Activated T-cell treated with anti-CD3 and anti-CD28 coated beads, Interleukin-2, amount 50 U/mL, for 24 hours (primary cell): Measurements from ENCODE around the gene LARP1.

Experiments
- DNase-seq: peaks from one replicate; pipeline ENCODE4 v3.0.0-alpha.2; 2020
- H3K27ac Mint-ChIP-seq: 2 replicates; pipeline ENCODE4 v1.8.0; 2020; ENCODE audit warnings: mild to moderate bottlenecking, mixed read lengths
- H3K27me3 Mint-ChIP-seq: 2 replicates; pipeline ENCODE4 v1.8.0; 2020; ENCODE audit warnings: mixed read lengths
- H3K36me3 Mint-ChIP-seq: 2 replicates; pipeline ENCODE4 v1.8.0; 2020; ENCODE audit warnings: low read depth, mixed read lengths
- H3K4me1 Mint-ChIP-seq: 2 replicates; pipeline ENCODE4 v1.8.0; 2020; ENCODE audit warnings: low read depth, mixed read lengths
- H3K4me3 Mint-ChIP-seq: 2 replicates; pipeline ENCODE4 v1.8.0; 2020; ENCODE audit warnings: mild to moderate bottlenecking, moderate library complexity, mixed read lengths
- H3K9me3 Mint-ChIP-seq: 2 replicates; pipeline ENCODE4 v1.8.0; 2020; ENCODE audit warnings: mixed read lengths

Gene LARP1

DNA sequence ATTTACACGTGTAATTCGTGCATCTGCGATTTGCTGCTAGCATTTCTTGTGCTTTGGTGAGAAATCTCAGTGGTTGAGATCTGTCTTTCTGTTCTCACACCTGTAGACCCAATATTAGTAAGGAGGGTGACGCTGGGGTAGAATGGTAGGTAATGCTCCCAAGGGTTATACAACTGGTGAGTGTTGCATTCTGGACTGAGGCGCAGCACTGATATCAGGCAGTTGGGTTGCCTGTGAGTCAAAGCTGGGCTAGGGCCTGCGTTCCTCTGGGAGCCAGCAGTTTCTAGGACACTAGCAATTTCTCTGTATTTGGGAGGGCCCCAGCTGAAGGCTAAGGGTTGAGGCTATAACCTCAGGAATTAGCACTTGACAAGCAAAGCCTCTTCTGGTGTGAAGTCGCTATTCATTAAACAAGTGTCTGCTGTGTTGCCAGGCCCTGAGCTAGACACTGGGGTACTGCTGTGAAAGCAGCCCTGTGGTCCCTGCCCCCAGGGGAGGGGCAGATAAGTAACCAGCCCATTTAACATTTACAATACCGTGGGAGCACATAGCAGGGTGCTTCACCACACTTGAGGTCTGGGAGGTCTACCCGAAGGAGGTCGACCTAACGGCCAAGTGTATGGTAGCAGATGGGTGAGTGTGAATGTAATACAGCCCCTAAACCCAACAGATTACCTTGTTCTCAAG is 28.7 kb downstream of the LARP1 start:
- no peaks in the 10 kb centered on the region for H3K27me3 Mint-ChIP-seq
- peaks cover 93% of the 10 kb centered on the region for H3K4me1 Mint-ChIP-seq
- no peak overlapping the region for H3K4me3 Mint-ChIP-seq
- no peak for DNase-seq
- H3K9me3 Mint-ChIP-seq = no peaks in the 10 kb centered on the region
- peak overlapping the region; percentile 83 for H3K27ac Mint-ChIP-seq
- H3K36me3 Mint-ChIP-seq = peaks cover 80% of the 10 kb centered on the region

DNA sequence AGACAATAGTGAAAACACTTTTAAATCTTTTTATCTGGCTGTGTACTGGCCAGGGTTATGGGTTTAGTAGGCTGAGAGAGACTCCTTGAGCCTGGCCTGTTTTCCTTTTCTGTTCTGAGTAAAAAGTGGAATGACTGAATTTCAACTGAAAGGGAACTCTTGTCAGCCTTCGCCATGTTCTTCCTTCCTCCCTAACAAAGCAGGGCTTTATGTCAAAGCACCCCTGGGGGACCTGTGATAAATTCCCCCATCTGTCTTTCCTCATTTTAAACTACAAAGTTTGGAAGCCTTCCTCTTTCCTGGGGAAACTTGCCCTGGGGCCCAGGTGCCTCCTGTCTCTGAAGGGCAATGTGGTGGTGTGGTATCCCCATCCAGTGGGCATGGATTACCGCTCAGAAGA is 29.7 kb downstream of the LARP1 start:
- Mint-ChIP-seq H3K27ac (peak overlapping the region; percentile 83), H3K36me3 (peaks cover 78% of the 10 kb centered on the region), H3K27me3 (no peaks in the 10 kb centered on the region), H3K4me1 (peaks cover 83% of the 10 kb centered on the region), H3K9me3 (no peaks in the 10 kb centered on the region), H3K4me3 (no peak overlapping the region)
- DNase-seq = no peak

DNA sequence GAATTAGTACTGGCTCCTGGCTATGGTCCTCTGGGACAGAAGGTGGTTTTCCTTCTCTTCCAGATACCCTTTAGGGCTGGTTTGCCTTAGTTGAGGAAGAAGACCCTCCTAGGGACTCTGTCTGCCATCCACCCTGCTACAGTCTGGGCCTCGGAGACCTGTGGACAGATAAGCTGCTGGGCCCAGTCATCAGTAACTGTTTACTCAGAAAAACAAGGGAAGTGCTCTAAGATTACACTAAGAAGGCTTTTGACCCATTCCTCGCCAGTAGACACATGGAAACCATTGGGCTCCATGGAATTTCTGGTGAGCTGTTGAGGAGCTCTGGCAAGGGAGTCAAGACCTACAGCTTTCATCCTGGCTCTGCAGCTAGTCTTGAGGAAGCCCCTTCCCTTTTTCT is 31.2 kb downstream of the LARP1 start:
- Mint-ChIP-seq H3K36me3 (peaks cover 81% of the 10 kb centered on the region), H3K4me3 (no peak overlapping the region), H3K9me3 (no peaks in the 10 kb centered on the region), H3K27me3 (no peaks in the 10 kb centered on the region), H3K27ac (peak overlapping the region; percentile 91), H3K4me1 (peaks cover 72% of the 10 kb centered on the region)
- DNase-seq = no peak

DNA sequence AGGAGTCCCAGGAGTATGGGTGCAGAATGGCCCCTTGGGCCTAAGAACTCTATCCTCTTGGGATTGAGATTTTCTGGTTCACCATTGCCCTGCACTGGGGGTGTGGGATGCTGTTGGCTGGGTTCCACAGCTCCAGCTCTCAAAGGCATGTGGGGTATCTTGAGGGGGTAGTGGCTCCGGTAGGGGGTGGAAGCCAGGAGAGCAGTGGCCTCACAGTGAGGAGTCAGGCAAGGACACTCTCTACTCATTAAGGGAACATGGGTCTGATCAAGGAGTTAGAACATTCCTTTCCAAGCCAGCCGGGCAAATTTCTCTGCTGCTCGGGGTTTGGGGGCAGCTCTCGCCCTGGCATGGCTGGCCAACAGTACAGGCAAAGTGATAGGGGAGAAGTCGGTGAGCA is 33.0 kb downstream of the LARP1 start:
- H3K4me1 Mint-ChIP-seq = peaks cover 54% of the 10 kb centered on the region
- no peak for DNase-seq
- no peak overlapping the region for H3K4me3 Mint-ChIP-seq
- H3K27ac Mint-ChIP-seq = peak overlapping the region; percentile 91
- H3K36me3 Mint-ChIP-seq = peaks cover 87% of the 10 kb centered on the region
- no peaks in the 10 kb centered on the region for H3K27me3 Mint-ChIP-seq
- no peaks in the 10 kb centered on the region for H3K9me3 Mint-ChIP-seq

DNA sequence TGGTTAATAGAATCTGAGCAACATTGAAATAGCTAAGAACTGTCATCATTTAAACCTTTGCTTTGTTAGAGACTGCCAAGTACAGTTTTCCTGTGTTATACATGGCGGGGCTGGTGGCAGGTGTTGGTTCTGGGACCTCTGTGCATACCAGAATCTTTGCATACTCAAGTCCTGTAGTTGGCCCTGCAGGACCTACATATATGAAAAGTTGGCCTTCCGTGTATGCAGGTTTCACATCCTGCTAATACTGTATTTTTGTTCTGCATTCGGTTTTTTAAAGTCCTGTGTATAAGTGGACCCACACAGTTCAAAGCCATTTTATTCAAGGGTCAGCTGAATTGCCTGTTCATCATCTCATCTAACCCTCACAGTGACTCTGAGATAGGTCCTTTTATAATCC is 36.4 kb downstream of the LARP1 start:
- Mint-ChIP-seq H3K36me3 (peaks cover 92% of the 10 kb centered on the region), H3K4me3 (no peak overlapping the region), H3K27ac (no peak overlapping the region), H3K27me3 (no peaks in the 10 kb centered on the region), H3K4me1 (peaks cover 22% of the 10 kb centered on the region), H3K9me3 (no peaks in the 10 kb centered on the region)
- no peak for DNase-seq

DNA sequence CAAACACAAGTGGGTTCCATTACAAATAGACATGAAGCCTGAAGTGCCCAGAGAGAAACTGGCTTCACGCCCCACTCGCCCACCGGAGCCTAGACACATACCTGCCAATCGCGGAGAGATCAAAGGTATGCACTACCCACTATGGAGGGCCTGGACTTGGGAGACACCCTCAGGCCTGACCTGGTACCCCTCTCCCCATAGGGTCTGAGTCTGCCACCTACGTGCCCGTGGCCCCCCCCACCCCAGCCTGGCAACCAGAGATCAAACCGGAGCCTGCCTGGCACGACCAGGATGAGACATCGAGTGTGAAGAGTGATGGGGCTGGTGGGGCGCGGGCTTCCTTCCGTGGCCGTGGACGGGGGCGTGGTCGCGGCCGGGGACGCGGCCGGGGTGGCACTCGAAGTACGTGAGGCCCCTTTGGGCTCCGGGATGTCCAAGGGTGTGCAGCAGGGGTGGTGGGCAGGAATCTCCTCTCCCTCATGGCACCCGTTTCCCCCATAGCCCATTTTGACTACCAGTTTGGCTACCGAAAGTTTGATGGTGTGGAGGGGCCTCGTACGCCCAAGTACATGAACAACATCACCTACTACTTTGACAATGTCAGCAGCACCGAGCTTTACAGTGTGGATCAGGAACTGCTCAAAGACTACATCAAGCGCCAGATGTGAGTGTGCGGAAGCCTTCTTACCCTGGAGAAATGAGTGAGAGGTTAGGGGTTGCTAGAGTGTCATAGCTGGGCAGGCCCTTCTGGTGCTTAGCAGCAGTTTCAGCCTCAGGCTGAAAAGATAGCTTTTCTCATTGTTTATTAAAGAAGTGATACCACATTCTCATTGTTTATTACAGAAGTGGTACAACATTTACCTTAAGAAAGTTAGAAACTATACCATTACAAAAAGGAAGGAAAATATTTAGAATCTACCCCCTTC is 38.7 kb downstream of the LARP1 start:
- no peak for DNase-seq
- Mint-ChIP-seq H3K9me3 (no peaks in the 10 kb centered on the region), H3K27me3 (no peaks in the 10 kb centered on the region), H3K4me1 (peaks cover 3% of the 10 kb centered on the region), H3K4me3 (no peak overlapping the region), H3K36me3 (peaks cover 91% of the 10 kb centered on the region), H3K27ac (peak overlapping the region; percentile 55)

DNA sequence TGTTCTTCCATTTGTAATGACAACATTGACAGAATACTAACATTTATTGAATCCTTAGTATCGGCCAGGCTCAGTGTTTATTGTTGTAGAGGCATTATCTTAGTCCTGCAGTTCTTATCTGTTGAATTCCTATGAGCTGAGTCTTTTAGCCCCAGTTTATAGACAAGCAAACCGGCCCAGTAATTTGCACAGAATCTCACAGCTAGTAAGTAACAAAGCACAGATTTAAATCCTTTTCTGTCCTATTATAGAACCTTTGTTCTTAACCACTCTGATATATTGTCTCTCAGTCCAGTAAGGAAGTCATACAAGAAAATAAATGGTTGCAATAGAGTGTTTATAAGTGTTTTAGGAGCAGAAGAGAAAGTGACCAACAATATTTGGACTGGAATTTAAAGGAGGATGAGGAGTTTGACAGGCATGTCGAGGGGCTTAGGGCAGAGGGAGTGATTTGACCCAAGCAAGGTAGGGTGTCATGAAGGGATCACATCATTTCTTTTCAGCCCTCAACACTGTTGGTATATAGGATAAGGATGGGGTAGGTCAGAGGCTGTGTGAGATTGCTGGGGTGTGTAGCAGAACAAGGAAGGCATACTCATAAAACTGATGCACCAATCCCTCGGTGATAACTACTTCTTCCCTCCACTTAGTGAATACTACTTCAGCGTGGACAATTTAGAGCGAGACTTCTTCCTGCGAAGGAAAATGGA is 39.5 kb downstream of the LARP1 start:
- Mint-ChIP-seq H3K36me3 (peaks cover 94% of the 10 kb centered on the region), H3K27ac (peak overlapping the region; percentile 37), H3K27me3 (no peaks in the 10 kb centered on the region), H3K4me1 (peaks cover 9% of the 10 kb centered on the region), H3K9me3 (no peaks in the 10 kb centered on the region), H3K4me3 (no peak overlapping the region)
- no peak for DNase-seq

DNA sequence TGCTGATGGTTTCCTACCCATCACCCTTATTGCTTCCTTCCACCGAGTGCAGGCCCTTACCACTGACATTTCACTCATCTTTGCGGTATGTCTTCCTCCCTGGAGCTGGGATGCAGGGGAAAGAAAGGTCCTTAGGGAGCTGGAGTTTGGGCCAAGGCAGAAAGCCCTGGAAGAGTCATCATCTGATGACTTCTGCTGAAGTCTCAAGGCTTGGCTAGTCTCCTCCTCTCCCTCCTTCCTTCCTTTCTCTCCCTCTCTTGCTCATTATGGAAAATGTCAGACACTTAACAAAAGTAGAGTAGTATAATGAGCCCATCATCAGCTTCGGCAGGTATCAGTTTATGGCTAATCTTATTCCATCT is 40.0 kb downstream of the LARP1 start:
- Mint-ChIP-seq H3K9me3 (no peaks in the 10 kb centered on the region), H3K36me3 (peaks cover 94% of the 10 kb centered on the region), H3K27me3 (no peaks in the 10 kb centered on the region), H3K27ac (peak overlapping the region; percentile 37), H3K4me1 (peaks cover 12% of the 10 kb centered on the region), H3K4me3 (no peak overlapping the region)
- no peak for DNase-seq

DNA sequence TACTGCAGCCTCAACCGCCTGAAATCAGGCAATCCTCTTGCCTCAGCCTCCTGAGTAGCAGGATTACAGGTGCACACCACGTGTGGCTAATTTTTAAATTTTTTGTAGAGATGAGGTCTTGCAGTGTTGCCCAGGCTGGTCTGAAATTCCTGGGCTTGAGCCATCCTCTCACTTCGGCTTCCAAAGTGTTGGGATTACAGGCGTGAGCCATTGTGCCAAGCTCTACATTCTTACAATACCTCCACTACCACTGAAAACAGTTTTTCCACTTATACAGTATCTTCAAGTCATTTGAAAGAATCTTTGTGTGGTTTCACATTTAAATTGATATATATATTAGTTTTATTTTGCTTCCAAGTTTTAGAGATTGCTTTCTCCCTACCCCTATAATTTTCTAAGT is 42.6 kb downstream of the LARP1 start:
- H3K9me3 Mint-ChIP-seq = no peaks in the 10 kb centered on the region
- no peak overlapping the region for H3K4me3 Mint-ChIP-seq
- DNase-seq = no peak
- H3K27me3 Mint-ChIP-seq = no peaks in the 10 kb centered on the region
- peaks cover 14% of the 10 kb centered on the region for H3K4me1 Mint-ChIP-seq
- H3K36me3 Mint-ChIP-seq = peaks cover 93% of the 10 kb centered on the region
- H3K27ac Mint-ChIP-seq = peak overlapping the region; percentile 6

DNA sequence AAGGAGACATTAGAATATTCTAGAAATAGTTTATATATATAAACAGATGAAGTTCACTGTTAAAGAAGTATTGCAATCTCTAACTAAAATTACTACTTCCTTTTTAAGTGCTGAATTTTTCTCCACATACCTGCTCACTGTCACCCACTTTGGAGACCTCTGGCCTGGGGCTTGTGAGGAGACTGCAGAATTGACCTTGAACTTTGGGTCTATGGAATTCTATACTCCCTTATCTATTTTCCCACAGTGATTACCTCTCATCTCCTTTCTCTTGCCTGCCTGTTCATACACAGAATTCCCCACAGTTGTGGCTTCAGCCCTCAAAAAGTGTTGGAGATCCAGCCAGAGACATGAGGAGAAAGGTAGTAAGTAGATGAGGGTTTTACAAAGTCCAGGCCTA is 45.4 kb downstream of the LARP1 start:
- Mint-ChIP-seq H3K36me3 (peaks cover 93% of the 10 kb centered on the region), H3K27ac (peak overlapping the region; percentile 87), H3K4me1 (peaks cover 14% of the 10 kb centered on the region), H3K9me3 (no peaks in the 10 kb centered on the region), H3K27me3 (no peaks in the 10 kb centered on the region), H3K4me3 (no peak overlapping the region)
- no peak for DNase-seq

DNA sequence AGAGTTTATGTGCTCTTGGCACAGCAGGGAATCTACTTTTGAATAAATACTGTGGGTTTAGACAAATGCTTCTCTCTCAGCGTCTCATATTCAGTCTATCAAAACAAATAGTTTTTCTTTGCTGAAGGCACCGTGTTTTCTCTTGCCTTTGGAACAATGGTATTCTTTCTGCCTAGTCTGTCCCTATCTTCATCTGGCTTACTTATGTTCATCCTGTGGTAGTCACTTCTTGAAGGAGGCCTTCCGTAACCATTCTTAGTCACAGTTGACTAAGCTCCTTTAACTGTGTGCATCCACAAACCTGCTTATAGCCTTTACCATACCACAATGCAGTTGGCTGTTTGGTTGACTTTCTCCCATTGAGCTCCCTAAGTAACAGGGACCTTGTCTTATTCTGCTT is 45.9 kb downstream of the LARP1 start:
- Mint-ChIP-seq H3K4me3 (no peak overlapping the region), H3K27ac (peak overlapping the region; percentile 82), H3K36me3 (peaks cover 98% of the 10 kb centered on the region), H3K27me3 (no peaks in the 10 kb centered on the region), H3K4me1 (peaks cover 14% of the 10 kb centered on the region), H3K9me3 (no peaks in the 10 kb centered on the region)
- DNase-seq = no peak

DNA sequence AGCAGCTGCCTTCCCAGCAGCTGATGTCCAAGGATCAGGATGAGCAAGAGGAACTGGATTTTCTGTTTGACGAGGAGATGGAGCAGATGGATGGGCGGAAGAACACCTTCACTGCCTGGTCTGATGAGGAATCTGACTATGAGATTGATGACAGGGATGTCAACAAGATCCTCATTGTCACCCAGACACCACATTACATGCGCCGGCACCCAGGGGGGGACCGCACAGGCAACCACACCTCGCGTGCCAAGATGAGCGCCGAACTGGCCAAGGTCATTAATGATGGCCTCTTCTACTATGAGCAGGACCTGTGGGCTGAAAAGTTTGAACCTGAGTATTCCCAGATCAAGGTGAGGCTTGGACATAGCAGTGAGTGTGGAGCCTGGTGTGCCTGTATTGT is 46.9 kb downstream of the LARP1 start:
- DNase-seq = no peak
- Mint-ChIP-seq H3K4me3 (no peak overlapping the region), H3K4me1 (peaks cover 14% of the 10 kb centered on the region), H3K36me3 (peaks cover 98% of the 10 kb centered on the region), H3K9me3 (no peaks in the 10 kb centered on the region), H3K27ac (peak overlapping the region; percentile 82), H3K27me3 (no peaks in the 10 kb centered on the region)

DNA sequence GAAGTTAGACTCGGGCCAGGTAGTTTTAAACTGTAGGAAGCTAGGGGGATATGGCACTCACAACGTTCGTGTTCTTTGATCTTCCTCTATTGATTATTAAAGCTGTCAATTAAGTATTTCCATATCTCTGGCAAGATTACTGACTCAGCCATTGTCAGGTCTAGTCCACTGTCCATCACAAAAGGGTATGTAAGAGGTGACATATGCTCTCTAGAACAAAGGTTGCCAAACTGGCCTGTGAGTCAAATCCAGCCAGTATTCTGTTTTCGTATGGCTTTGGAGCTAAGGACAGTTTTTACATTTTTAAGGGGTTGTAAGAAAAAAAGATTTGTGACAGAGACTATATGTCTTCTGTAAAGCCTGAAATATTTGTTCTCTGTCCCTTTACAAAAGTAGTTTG is 51.0 kb downstream of the LARP1 start:
- no peaks in the 10 kb centered on the region for H3K9me3 Mint-ChIP-seq
- no peak overlapping the region for H3K27ac Mint-ChIP-seq
- H3K36me3 Mint-ChIP-seq = peaks cover 95% of the 10 kb centered on the region

DNA sequence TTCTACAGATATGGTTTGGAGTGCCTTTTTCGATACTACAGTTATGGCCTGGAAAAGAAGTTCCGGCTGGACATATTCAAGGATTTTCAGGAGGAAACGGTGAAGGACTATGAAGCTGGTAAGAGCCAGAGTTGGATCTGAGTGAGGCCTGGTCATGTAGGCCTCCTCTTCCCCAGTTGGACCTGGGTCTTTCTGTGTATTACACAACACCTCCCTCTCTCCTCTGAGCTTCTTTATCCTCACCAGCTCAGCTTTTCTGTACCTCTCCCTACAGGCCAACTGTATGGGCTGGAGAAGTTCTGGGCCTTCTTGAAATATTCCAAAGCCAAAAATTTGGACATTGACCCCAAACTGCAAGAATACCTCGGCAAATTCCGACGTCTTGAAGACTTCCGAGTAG is 56.1 kb downstream of the LARP1 start:
- H3K27ac Mint-ChIP-seq = peak overlapping the region; percentile 11
- H3K36me3 Mint-ChIP-seq = peaks cover 93% of the 10 kb centered on the region
- no peak overlapping the region for H3K4me3 Mint-ChIP-seq
- DNase-seq = no peak
- H3K4me1 Mint-ChIP-seq = peaks cover 33% of the 10 kb centered on the region
- no peaks in the 10 kb centered on the region for H3K27me3 Mint-ChIP-seq
- no peaks in the 10 kb centered on the region for H3K9me3 Mint-ChIP-seq

More for the DNA sequence above, 51.0 kb downstream of the LARP1 start:
- peaks cover 7% of the 10 kb centered on the region for H3K4me1 Mint-ChIP-seq
- no peak overlapping the region for H3K4me3 Mint-ChIP-seq
- H3K27me3 Mint-ChIP-seq = no peaks in the 10 kb centered on the region
- no peak for DNase-seq
